ENCODE data around the gene DDAH2. TPM values are rescaled to one million over a fixed set of nuclear protein-coding genes. Genes with fewer than 3 reads are reported as not detected.

DDAH2 gene
- total RNA-seq, 1 experiment from 2014 or later = 43.4 TPM

- Histone ChIP-seq H3K4me3 (replicated peaks in 1 of 2; ENCODE audit: low read depth in 1 of 2, low read length in 2 of 2) (no peak overlapping the region), H3K27me3 (ENCODE audit: insufficient read depth, low read length) (no peaks in the 10 kb centered on the region), H3K36me3 (ENCODE audit: control insufficient read depth in 1 of 2, insufficient read depth in 2 of 2, low read length in 2 of 2) (peaks cover 17% of the 10 kb centered on the region in 2 experiments; a peak in 3 of 4 replicates), H3K79me2 (ENCODE audit: insufficient read depth, low read length) (peaks cover 8% of the 10 kb centered on the region), H3K27ac (ENCODE audit: low read depth, low read length) (no peak overlapping the region), H3K4me2 (ENCODE audit: low read length) (no peak overlapping the region), H3K9ac (ENCODE audit: low read length) (no peak overlapping the region), H4K20me1 (ENCODE audit: insufficient read depth) (no peaks in the 10 kb centered on the region), H3K4me1 (ENCODE audit: control insufficient read depth in 1 of 2, insufficient read depth in 2 of 2, low read length in 2 of 2) (peaks cover 6 to 23% of the 10 kb centered on the region in 2 experiments; a peak in 3 of 4 replicates), H3K9me3 (ENCODE audit: control insufficient read depth in 1 of 2, insufficient read depth in 1 of 2, low read depth in 1 of 2, low read length in 2 of 2) (no peaks in the 10 kb centered on the region), H2AFZ (ENCODE audit: low read depth, low read length, poor library complexity, severe bottlenecking) (no peak overlapping the region), H3K9me2 (ENCODE audit: insufficient read depth) (no peaks in the 10 kb centered on the region)
- intact Hi-C loops (cut with micrococcal nuclease) = no loop called here
- POLR2A ChIA-PET = interaction anchor here (0.6 kb wide), 1 partner anchor 106 kb away, joined by 3 read pairs; no protein-coding TSS in a partner anchor
- RAD21 ChIA-PET (ENCODE audit: low non-redundant PET in 1 of 2, low total read pairs in 2 of 2, uncharacterized antibody in 2 of 2, unreplicated experiment in 2 of 2) = no interaction called here
- CTCF ChIA-PET = interaction anchor here (1.3 kb wide), 1 partner anchor 42 kb away, joined by 3 read pairs; no protein-coding TSS in a partner anchor
- no TSS peak for BruUV-seq (replicated peaks)
- DNase-seq (ENCODE audit: low read depth, low spot score) (no peak), ATAC-seq (no peak)
- TF ChIP-seq YY1 (IDR thresholded peaks at IDR 0.05; ENCODE audit: extremely low read depth, insufficient replicate concordance, low read depth, low read length) = no peak
- no peak for TF ChIP-seq MAX (IDR thresholded peaks at IDR 0.05)
- TF ChIP-seq ELF1 (IDR thresholded peaks at IDR 0.05; ENCODE audit: borderline replicate concordance, low read depth) = no peak
- TF ChIP-seq SRF (IDR thresholded peaks at IDR 0.05; ENCODE audit: low read depth) = no peak
- TF ChIP-seq ZFX (IDR thresholded peaks at IDR 0.05) = no peak
- no peak for TF ChIP-seq ZBTB33 (IDR thresholded peaks at IDR 0.05; ENCODE audit: extremely low read depth, insufficient replicate concordance, low read length)
- TF ChIP-seq TCF7L2 (IDR thresholded peaks at IDR 0.05; ENCODE audit: borderline replicate concordance, extremely low read depth, insufficient read depth, insufficient read length) = no peak
- TF ChIP-seq SP1 (IDR thresholded peaks at IDR 0.05; ENCODE audit: low read depth) = no peak
- no peak for TF ChIP-seq SIN3A (IDR thresholded peaks at IDR 0.05; ENCODE audit: low read depth)
- no peak for TF ChIP-seq ZNF274 (IDR thresholded peaks at IDR 0.05; ENCODE audit: low read depth, low read length)
- TF ChIP-seq CBX3 (IDR thresholded peaks at IDR 0.05; ENCODE audit: low read depth) = no peak
- TF ChIP-seq CTCF (IDR thresholded peaks at IDR 0.05 in 2 of 3, conservative IDR thresholded peaks at IDR 0.05 in 1 of 3; ENCODE audit: borderline replicate concordance in 1 of 3, insufficient read depth in 1 of 3, low read depth in 2 of 3, low read length in 2 of 3) = no peak
Observed at GRCh38 chr6:31727717-31728671, 1.1 kb downstream of the DDAH2 start.
